Gastrocnemius medialis (tissue), 4 donors: Measurements from ENCODE around the gene SAP30L.

Experiments used
- CTCF ChIP-seq, 5 experiments: fragments of 450-650 bp in 3 of 5; fragments of 200-600 bp in 2 of 5; sonication (generic) in 2 of 5; IDR thresholded peaks in 4 of 5; conservative IDR thresholded peaks in 1 of 5; 1 replicate in 4 of 5; 2 replicates in 1 of 5; pipeline ENCODE4 v1.5.1; 2016 to 2019; ENCODE audit warnings: antibody characterized with exemption in 5 of 5, mild to moderate bottlenecking in 3 of 5, moderate library complexity in 3 of 5
- POLR2A ChIP-seq, 2 donors: fragments of 450-650 bp; IDR thresholded peaks; one replicate each; pipeline ENCODE4 v1.6.1; 2017; ENCODE audit warnings: antibody characterized with exemption in 2 of 2, mild to moderate bottlenecking in 2 of 2, moderate library complexity in 2 of 2

GRCh38 chr5:154401931-154402330 is 43.9 kb upstream of the SAP30L start:
- TF ChIP-seq CTCF (IDR thresholded peaks at IDR 0.05 in 4 of 5, conservative IDR thresholded peaks at IDR 0.05 in 1 of 5) (no peak), POLR2A (IDR thresholded peaks at IDR 0.05) (no peak)
